GM23338 (cell line): ENCODE measurements around the gene ENPP4. TPM values are rescaled to one million over a fixed set of nuclear protein-coding genes. Genes with fewer than 3 reads are reported as not detected.

Experiments
- ATAC-seq: fragments of 200-7000 bp; cut with Tn5 transposase; 3 replicates; pipeline ENCODE4 v1.9.1; 2020
- DNase-seq: peaks from one replicate; pipeline ENCODE4 v3.0.0-alpha.2; 2015; ENCODE audit warnings: low spot score
- H2AFZ ChIP-seq: fragments of 200-600 bp; sonication (generic); 2 replicates; pipeline ENCODE4 v1.8.0; 2016; ENCODE audit warnings: antibody characterized with exemption, mild to moderate bottlenecking, moderate library complexity
- H3F3A ChIP-seq: fragments of 200-600 bp; sonication (generic); replicated peaks from 2 replicates; pipeline ENCODE4 v1.8.0; 2017; ENCODE audit warnings: antibody characterized with exemption, mixed run types, low read depth
- H3K27ac ChIP-seq: fragments of 200-600 bp; sonication (generic); 2 replicates; pipeline ENCODE4 v1.6.1; 2016; ENCODE audit warnings: low read depth
- H3K27me3 ChIP-seq: fragments of 200-600 bp; sonication (generic); 2 replicates; pipeline ENCODE4 v1.8.0; 2016; ENCODE audit warnings: mild to moderate bottlenecking, mixed run types, moderate library complexity; ENCODE audit not compliant: insufficient read depth
- H3K36me3 ChIP-seq: fragments of 200-600 bp; sonication (generic); 2 replicates; pipeline ENCODE4 v1.8.0; 2016; ENCODE audit warnings: mild to moderate bottlenecking; ENCODE audit not compliant: insufficient read depth
- H3K4me1 ChIP-seq: fragments of 200-600 bp; sonication (generic); 2 replicates; pipeline ENCODE4 v1.8.0; 2016; ENCODE audit warnings: mild to moderate bottlenecking, moderate library complexity; ENCODE audit not compliant: insufficient read depth
- H3K4me2 ChIP-seq: fragments of 200-600 bp; sonication (generic); 2 replicates; pipeline ENCODE4 v1.7.1; 2017; ENCODE audit warnings: mixed run types
- H3K4me3 ChIP-seq: fragments of 200-600 bp; sonication (generic); 2 replicates; pipeline ENCODE4 v1.6.1; 2016; ENCODE audit warnings: mixed run types
- H3K79me2 ChIP-seq: fragments of 200-600 bp; sonication (generic); replicated peaks from 2 replicates; pipeline ENCODE4 v1.8.0; 2017; ENCODE audit warnings: mild to moderate bottlenecking; ENCODE audit not compliant: insufficient read depth
- H3K9me2 ChIP-seq: fragments of 200-600 bp; sonication (generic); 2 replicates; pipeline ENCODE4 v1.8.0; 2017; ENCODE audit not compliant: insufficient read depth
- H4K20me1 ChIP-seq: fragments of 200-600 bp; sonication (generic); replicated peaks from 2 replicates; pipeline ENCODE4 v1.8.0; 2017; ENCODE audit warnings: mild to moderate bottlenecking; ENCODE audit not compliant: insufficient read depth
- H3K27ac Mint-ChIP-seq: 2 replicates; pipeline ENCODE4 v1.8.0; 2020; ENCODE audit warnings: inconsistent platforms, mild to moderate bottlenecking, moderate library complexity, mixed read lengths
- H3K27me3 Mint-ChIP-seq: 3 replicates; pipeline ENCODE4 v1.8.0; 2022; ENCODE audit warnings: low read depth, mild to moderate bottlenecking, moderate library complexity, mixed read lengths, inconsistent platforms; ENCODE audit not compliant: insufficient read depth, poor library complexity
- H3K36me3 Mint-ChIP-seq: 3 replicates; pipeline ENCODE4 v1.8.0; 2021; ENCODE audit warnings: low read depth, mild to moderate bottlenecking, inconsistent platforms, moderate library complexity, mixed read lengths
- H3K4me1 Mint-ChIP-seq: 3 replicates; pipeline ENCODE4 v1.8.0; 2020; ENCODE audit warnings: mild to moderate bottlenecking, inconsistent platforms, mixed read lengths
- H3K4me3 Mint-ChIP-seq: 3 replicates; pipeline ENCODE4 v1.8.0; 2021; ENCODE audit warnings: moderate library complexity, mild to moderate bottlenecking, inconsistent platforms, mixed read lengths
- H3K9me3 Mint-ChIP-seq: 3 replicates; pipeline ENCODE4 v1.8.0; 2020; ENCODE audit warnings: moderate library complexity, mild to moderate bottlenecking, inconsistent platforms, mixed read lengths
- CREB1 ChIP-seq: fragments of 250-450 bp; sonication (Bioruptor Pico); IDR thresholded peaks from 2 replicates; pipeline ENCODE4 v1.5.0; 2020; ENCODE audit warnings: low read depth, mild to moderate bottlenecking, moderate library complexity
- EZH2 ChIP-seq: fragments of 200-600 bp; sonication (generic); IDR thresholded peaks from one replicate; pipeline ENCODE4 v1.8.0; 2017; ENCODE audit warnings: antibody characterized with exemption, mild to moderate bottlenecking, low read depth; ENCODE audit not compliant: unreplicated experiment
- EZH2phosphoT487 ChIP-seq: fragments of 200-600 bp; sonication (generic); IDR thresholded peaks from one replicate; pipeline ENCODE4 v1.8.1; 2018; ENCODE audit warnings: antibody characterized with exemption; ENCODE audit not compliant: unreplicated experiment
- JUNB ChIP-seq: IDR thresholded peaks from one replicate; pipeline ENCODE4 v1.6.1; 2016; ENCODE audit warnings: antibody characterized with exemption; ENCODE audit not compliant: unreplicated experiment
- NANOG ChIP-seq: IDR thresholded peaks from 2 replicates; pipeline ENCODE4 v1.6.1; 2016; ENCODE audit warnings: antibody characterized with exemption, borderline replicate concordance
- POLR2AphosphoS5 ChIP-seq: IDR thresholded peaks from 2 replicates; pipeline ENCODE4 v1.6.1; 2016; ENCODE audit warnings: antibody characterized with exemption, low read depth
- STAT1 ChIP-seq: IDR thresholded peaks from one replicate; pipeline ENCODE4 v1.6.1; 2016; ENCODE audit warnings: antibody characterized with exemption; ENCODE audit not compliant: unreplicated experiment
- ZNF114 ChIP-seq: fragments of 250-450 bp; sonication (Bioruptor Pico); IDR thresholded peaks from 2 replicates; pipeline ENCODE4 v1.5.0; 2020; ENCODE audit warnings: mild to moderate bottlenecking, moderate library complexity
- ZNF331 ChIP-seq: fragments of 250-450 bp; sonication (Bioruptor Pico); IDR thresholded peaks from 2 replicates; pipeline ENCODE4 v1.5.0; 2020; ENCODE audit warnings: low read depth, mild to moderate bottlenecking, moderate library complexity
- polyA plus RNA-seq: library from polyadenylated mRNA; unstranded; fragments of >200 nt; fragmentation: Nextera tagmentation; extraction: Ambion mirVana; gene quantifications from 2 replicates; pipeline ENCODE4 v1.2.1, GENCODE V29; 2016
- total RNA-seq: library from RNA; depleted of rRNA; stranded (reverse); fragments of >200 nt; shearing (Covaris generic); gene quantifications from 2 replicates; pipeline ENCODE4 v1.2.3, GENCODE V29; 2014
- TF ChIP-seq, protein P1 (sequence below): IDR thresholded peaks from 2 replicates; pipeline ENCODE4 v1.6.1; 2016; ENCODE audit warnings: antibody characterized with exemption
- TF ChIP-seq, protein P2 (sequence below), 2 experiments: fragments of 200-600 bp in 1 of 2; sonication (generic) in 1 of 2; conservative IDR thresholded peaks; 2 replicates each; pipeline versions ENCODE4 v1.5.1 to v1.6.1; 2016 to 2017; ENCODE audit warnings: antibody characterized with exemption in 2 of 2, low read depth in 2 of 2, mild to moderate bottlenecking in 2 of 2, moderate library complexity in 1 of 2
- TF ChIP-seq, protein P3 (sequence below): fragments of 250-450 bp; sonication (Bioruptor Pico); IDR thresholded peaks from 2 replicates; pipeline ENCODE4 v1.5.0; 2020; ENCODE audit warnings: mild to moderate bottlenecking, moderate library complexity
- TF ChIP-seq, protein P4 (sequence below): IDR thresholded peaks from one replicate; pipeline ENCODE4 v1.6.1; 2018; ENCODE audit warnings: antibody characterized with exemption; ENCODE audit not compliant: unreplicated experiment

Gene ENPP4
- total and polyA plus RNA-seq, 2 experiments from 2014 or later = 2.2 to 4.4 TPM

DNA sequence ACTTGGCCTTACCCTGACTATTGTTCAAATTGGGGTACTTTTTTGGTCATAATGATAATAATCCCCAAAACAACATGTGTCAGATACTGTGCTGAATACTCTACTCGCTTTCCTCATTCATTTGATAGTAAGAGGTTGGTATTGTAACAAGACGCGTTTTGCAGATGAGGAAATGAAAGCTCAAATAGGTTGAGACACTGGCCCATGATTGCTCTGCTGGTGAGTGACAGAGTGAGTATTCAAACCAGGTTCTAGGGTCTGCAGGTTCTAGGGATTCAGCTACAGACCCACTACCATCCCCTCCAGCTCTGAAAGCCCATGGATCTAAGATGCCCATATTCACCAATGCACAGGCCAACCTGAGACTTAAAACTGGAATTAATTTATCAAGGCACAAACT is 1.3 kb upstream of the ENPP4 start:
- no peaks in the 10 kb centered on the region for H3K79me2 ChIP-seq
- peak overlapping the region; percentile 96 for H3K4me3 Mint-ChIP-seq
- no peak overlapping the region for H3K27ac ChIP-seq
- H3K4me1 Mint-ChIP-seq = no peaks in the 10 kb centered on the region
- ATAC-seq = no peak
- H3K9me3 Mint-ChIP-seq = no peaks in the 10 kb centered on the region; the same call in 2 of the 3 replicates
- no peak overlapping the region for H3K27ac Mint-ChIP-seq
- no peaks in the 10 kb centered on the region for H3F3A ChIP-seq
- no peak for DNase-seq
- no peaks in the 10 kb centered on the region for H3K9me2 ChIP-seq
- no peak overlapping the region for H3K4me3 ChIP-seq
- H3K36me3 ChIP-seq = no peaks in the 10 kb centered on the region
- no peaks in the 10 kb centered on the region for H4K20me1 ChIP-seq
- TF ChIP-seq, protein P1, sequence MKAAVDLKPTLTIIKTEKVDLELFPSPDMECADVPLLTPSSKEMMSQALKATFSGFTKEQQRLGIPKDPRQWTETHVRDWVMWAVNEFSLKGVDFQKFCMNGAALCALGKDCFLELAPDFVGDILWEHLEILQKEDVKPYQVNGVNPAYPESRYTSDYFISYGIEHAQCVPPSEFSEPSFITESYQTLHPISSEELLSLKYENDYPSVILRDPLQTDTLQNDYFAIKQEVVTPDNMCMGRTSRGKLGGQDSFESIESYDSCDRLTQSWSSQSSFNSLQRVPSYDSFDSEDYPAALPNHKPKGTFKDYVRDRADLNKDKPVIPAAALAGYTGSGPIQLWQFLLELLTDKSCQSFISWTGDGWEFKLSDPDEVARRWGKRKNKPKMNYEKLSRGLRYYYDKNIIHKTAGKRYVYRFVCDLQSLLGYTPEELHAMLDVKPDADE = no peak
- TF ChIP-seq, protein P2, sequence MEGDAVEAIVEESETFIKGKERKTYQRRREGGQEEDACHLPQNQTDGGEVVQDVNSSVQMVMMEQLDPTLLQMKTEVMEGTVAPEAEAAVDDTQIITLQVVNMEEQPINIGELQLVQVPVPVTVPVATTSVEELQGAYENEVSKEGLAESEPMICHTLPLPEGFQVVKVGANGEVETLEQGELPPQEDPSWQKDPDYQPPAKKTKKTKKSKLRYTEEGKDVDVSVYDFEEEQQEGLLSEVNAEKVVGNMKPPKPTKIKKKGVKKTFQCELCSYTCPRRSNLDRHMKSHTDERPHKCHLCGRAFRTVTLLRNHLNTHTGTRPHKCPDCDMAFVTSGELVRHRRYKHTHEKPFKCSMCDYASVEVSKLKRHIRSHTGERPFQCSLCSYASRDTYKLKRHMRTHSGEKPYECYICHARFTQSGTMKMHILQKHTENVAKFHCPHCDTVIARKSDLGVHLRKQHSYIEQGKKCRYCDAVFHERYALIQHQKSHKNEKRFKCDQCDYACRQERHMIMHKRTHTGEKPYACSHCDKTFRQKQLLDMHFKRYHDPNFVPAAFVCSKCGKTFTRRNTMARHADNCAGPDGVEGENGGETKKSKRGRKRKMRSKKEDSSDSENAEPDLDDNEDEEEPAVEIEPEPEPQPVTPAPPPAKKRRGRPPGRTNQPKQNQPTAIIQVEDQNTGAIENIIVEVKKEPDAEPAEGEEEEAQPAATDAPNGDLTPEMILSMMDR (conservative IDR thresholded peaks at IDR 0.05; ENCODE audit: low read depth in 2 of 2) = no peak
- TF ChIP-seq EZH2phosphoT487 (no peak), NANOG (no peak), JUNB (no peak), CREB1 (CRISPR knock-in tag) (no peak), ZNF114 (CRISPR knock-in tag) (no peak), STAT1 (no peak), ZNF331 (CRISPR knock-in tag) (no peak), POLR2AphosphoS5 (no peak), EZH2 (no peak)
- TF ChIP-seq, protein P3, sequence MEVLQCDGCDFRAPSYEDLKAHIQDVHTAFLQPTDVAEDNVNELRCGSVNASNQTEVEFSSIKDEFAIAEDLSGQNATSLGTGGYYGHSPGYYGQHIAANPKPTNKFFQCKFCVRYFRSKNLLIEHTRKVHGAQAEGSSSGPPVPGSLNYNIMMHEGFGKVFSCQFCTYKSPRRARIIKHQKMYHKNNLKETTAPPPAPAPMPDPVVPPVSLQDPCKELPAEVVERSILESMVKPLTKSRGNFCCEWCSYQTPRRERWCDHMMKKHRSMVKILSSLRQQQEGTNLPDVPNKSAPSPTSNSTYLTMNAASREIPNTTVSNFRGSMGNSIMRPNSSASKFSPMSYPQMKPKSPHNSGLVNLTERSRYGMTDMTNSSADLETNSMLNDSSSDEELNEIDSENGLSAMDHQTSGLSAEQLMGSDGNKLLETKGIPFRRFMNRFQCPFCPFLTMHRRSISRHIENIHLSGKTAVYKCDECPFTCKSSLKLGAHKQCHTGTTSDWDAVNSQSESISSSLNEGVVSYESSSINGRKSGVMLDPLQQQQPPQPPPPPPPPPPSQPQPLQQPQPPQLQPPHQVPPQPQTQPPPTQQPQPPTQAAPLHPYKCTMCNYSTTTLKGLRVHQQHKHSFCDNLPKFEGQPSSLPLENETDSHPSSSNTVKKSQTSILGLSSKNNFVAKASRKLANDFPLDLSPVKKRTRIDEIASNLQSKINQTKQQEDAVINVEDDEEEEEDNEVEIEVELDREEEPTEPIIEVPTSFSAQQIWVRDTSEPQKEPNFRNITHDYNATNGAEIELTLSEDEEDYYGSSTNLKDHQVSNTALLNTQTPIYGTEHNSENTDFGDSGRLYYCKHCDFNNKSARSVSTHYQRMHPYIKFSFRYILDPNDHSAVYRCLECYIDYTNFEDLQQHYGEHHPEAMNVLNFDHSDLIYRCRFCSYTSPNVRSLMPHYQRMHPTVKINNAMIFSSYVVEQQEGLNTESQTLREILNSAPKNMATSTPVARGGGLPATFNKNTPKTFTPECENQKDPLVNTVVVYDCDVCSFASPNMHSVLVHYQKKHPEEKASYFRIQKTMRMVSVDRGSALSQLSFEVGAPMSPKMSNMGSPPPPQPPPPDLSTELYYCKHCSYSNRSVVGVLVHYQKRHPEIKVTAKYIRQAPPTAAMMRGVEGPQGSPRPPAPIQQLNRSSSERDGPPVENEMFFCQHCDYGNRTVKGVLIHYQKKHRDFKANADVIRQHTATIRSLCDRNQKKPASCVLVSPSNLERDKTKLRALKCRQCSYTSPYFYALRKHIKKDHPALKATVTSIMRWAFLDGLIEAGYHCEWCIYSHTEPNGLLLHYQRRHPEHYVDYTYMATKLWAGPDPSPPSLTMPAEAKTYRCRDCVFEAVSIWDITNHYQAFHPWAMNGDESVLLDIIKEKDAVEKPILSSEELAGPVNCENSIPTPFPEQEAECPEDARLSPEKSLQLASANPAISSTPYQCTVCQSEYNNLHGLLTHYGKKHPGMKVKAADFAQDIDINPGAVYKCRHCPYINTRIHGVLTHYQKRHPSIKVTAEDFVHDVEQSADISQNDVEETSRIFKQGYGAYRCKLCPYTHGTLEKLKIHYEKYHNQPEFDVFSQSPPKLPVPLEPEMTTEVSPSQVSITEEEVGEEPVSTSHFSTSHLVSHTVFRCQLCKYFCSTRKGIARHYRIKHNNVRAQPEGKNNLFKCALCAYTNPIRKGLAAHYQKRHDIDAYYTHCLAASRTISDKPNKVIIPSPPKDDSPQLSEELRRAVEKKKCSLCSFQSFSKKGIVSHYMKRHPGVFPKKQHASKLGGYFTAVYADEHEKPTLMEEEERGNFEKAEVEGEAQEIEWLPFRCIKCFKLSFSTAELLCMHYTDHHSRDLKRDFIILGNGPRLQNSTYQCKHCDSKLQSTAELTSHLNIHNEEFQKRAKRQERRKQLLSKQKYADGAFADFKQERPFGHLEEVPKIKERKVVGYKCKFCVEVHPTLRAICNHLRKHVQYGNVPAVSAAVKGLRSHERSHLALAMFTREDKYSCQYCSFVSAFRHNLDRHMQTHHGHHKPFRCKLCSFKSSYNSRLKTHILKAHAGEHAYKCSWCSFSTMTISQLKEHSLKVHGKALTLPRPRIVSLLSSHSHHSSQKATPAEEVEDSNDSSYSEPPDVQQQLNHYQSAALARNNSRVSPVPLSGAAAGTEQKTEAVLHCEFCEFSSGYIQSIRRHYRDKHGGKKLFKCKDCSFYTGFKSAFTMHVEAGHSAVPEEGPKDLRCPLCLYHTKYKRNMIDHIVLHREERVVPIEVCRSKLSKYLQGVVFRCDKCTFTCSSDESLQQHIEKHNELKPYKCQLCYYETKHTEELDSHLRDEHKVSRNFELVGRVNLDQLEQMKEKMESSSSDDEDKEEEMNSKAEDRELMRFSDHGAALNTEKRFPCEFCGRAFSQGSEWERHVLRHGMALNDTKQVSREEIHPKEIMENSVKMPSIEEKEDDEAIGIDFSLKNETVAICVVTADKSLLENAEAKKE (CRISPR knock-in tag) = no peak
- TF ChIP-seq, protein P4, sequence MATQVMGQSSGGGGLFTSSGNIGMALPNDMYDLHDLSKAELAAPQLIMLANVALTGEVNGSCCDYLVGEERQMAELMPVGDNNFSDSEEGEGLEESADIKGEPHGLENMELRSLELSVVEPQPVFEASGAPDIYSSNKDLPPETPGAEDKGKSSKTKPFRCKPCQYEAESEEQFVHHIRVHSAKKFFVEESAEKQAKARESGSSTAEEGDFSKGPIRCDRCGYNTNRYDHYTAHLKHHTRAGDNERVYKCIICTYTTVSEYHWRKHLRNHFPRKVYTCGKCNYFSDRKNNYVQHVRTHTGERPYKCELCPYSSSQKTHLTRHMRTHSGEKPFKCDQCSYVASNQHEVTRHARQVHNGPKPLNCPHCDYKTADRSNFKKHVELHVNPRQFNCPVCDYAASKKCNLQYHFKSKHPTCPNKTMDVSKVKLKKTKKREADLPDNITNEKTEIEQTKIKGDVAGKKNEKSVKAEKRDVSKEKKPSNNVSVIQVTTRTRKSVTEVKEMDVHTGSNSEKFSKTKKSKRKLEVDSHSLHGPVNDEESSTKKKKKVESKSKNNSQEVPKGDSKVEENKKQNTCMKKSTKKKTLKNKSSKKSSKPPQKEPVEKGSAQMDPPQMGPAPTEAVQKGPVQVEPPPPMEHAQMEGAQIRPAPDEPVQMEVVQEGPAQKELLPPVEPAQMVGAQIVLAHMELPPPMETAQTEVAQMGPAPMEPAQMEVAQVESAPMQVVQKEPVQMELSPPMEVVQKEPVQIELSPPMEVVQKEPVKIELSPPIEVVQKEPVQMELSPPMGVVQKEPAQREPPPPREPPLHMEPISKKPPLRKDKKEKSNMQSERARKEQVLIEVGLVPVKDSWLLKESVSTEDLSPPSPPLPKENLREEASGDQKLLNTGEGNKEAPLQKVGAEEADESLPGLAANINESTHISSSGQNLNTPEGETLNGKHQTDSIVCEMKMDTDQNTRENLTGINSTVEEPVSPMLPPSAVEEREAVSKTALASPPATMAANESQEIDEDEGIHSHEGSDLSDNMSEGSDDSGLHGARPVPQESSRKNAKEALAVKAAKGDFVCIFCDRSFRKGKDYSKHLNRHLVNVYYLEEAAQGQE = no peak
- H3K4me2 ChIP-seq = peak overlapping the region; percentile 85; the same call in 1 of the 2 replicates
- H3K27me3 Mint-ChIP-seq = peaks cover 7% of the 10 kb centered on the region
- no peak overlapping the region for H2AFZ ChIP-seq
- H3K36me3 Mint-ChIP-seq = no peaks in the 10 kb centered on the region
- H3K27me3 ChIP-seq = peaks cover 22% of the 10 kb centered on the region
- H3K4me1 ChIP-seq = peaks cover 6% of the 10 kb centered on the region
